ENCODE data around the gene KLLN. TPM values are rescaled to one million over a fixed set of nuclear protein-coding genes. Genes with fewer than 3 reads are reported as not detected.
A peak's percentile ranks its signal among the peaks of the same experiment; 100 is the strongest.
"Not testable (repeated sequence)": the region's sequence is repeated elsewhere in the genome, so short reads cannot be mapped to it uniquely, and the experiment has no call there.

The KLLN gene
- total and polyA plus RNA-seq, 2 of the 13 experiments (the other 11 are each of a cell fraction or from before 2014, with no cell fraction given), result 0.08 to 0.44 TPM

DNA sequence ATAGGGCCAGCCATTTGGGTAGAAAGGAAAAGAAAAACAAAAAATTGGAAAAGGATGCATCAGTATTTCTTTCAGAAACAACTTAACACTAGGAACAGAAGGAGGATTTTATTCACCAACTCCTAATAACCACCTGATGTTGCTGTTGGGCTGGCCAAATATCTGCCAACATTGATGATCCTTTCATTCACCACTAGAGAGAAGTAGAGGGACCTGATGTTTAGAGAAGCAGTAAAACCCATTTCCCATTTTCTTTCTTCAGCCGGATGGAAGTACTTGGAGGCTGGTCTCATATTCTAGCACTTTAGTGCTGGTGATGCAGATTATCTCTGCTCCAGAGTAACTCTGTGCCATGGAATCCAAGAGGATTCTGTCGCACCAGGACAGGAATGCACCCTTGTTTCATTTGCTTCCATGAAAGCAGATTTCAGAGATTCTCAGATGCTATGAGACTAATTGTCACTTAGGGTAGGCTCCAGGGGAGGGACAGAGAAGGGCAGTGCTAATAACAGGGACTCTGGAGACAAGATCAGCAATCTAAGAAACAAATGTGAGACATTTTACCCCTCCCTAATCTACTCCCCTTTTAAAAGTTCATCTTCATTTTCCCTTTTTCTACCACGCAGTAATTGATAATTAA, 3.1 kb downstream of the KLLN start:
- Histone ChIP-seq H3K4me2 (ENCODE audit: low read depth, low read length) (peak overlapping the region; percentile 97), H3K36me3 (replicated peaks in 1 of 2; ENCODE audit: control insufficient read depth in 1 of 2, insufficient read depth in 2 of 2, low read length in 2 of 2) (no peaks in the 10 kb centered on the region), H3K27me3 (ENCODE audit: control insufficient read depth in 1 of 2, insufficient read depth in 2 of 2, low read length in 2 of 2) (no peaks in the 10 kb centered on the region; a peak in 1 of 5 replicates), H4K20me1 (ENCODE audit: insufficient read depth, low read length) (peaks cover 9% of the 10 kb centered on the region), H3K4me3 (replicated peaks in 1 of 3; ENCODE audit: insufficient read depth in 1 of 3, low read depth in 2 of 3, low read length in 3 of 3) (no peak overlapping the region; a peak in 1 of 6 replicates), H3K27ac (ENCODE audit: extremely low read length, insufficient read depth, low read length) (no peak overlapping the region), H3K9me3 (ENCODE audit: low read length) (no peaks in the 10 kb centered on the region), H2AFZ (ENCODE audit: low read length) (peak overlapping the region; percentile 67), H3K79me2 (ENCODE audit: insufficient read depth, low read length) (peaks cover 12% of the 10 kb centered on the region), H3K9ac (ENCODE audit: insufficient read depth, low read depth, low read length) (no peak overlapping the region), H3K4me1 (ENCODE audit: insufficient read depth, low read length) (peaks cover 13% of the 10 kb centered on the region)
- DNase-seq (ENCODE audit: low spot score) (peak; percentile 69), ATAC-seq (no peak), FAIRE-seq (peak; percentile 8)
- no TSS peak for BruUV-seq (replicated peaks)
- CTCF ChIA-PET (ENCODE audit: low intra/inter-chr PET ratio, low total read pairs), result interaction anchor here (1.3 kb wide), 1 partner anchor 255 kb away, joined by 3 read pairs; no protein-coding TSS in a partner anchor
- intact Hi-C loops (cut with micrococcal nuclease; ENCODE audit: unreplicated experiment), result loop anchor here (1.0 kb wide), 1 partner anchor 254 kb away; no protein-coding TSS in a partner anchor
- POLR2A ChIA-PET, result no interaction called here
- TF ChIP-seq CENPX (CRISPR knock-in tag; IDR thresholded peaks at IDR 0.05) (no peak), SMC3 (IDR thresholded peaks at IDR 0.05; ENCODE audit: low read length) (peak; percentile 31; the same call in 1 of the 2 replicates), MAZ (IDR thresholded peaks at IDR 0.05; ENCODE audit: borderline replicate concordance, low read depth, low read length) (no peak), MAZ (CRISPR knock-in tag; IDR thresholded peaks at IDR 0.05; ENCODE audit: low read depth) (no peak), ZNF83 (CRISPR knock-in tag; IDR thresholded peaks at IDR 0.05; ENCODE audit: borderline replicate concordance) (no peak), CTCF (CRISPR knock-in tag; IDR thresholded peaks at IDR 0.05) (peak; percentile 55), STAG1 (CRISPR knock-in tag; IDR thresholded peaks at IDR 0.05) (peak; percentile 77), DR1 (CRISPR knock-in tag; IDR thresholded peaks at IDR 0.05) (no peak), RAD21 (CRISPR knock-in tag; IDR thresholded peaks at IDR 0.05) (peak; percentile 54; the same call in 1 of the 2 replicates), ZNF546 (CRISPR knock-in tag; conservative IDR thresholded peaks at IDR 0.05) (no peak), ZNF775 (CRISPR knock-in tag; IDR thresholded peaks at IDR 0.05; ENCODE audit: borderline replicate concordance) (peak; percentile 92), ZNF451 (CRISPR knock-in tag; IDR thresholded peaks at IDR 0.05) (no peak)
- in situ Hi-C loops (cut with HindIII; ENCODE audit: extremely low pct_ligation_motif_present, low pct_unique_long_range_greater_than_20kb), result loop anchor here (5.0 kb wide), 2 partner anchors 252 to 527 kb away; no protein-coding TSS in a partner anchor
- 42% methylated on average over 3 of the region's 3 CpGs for WGBS (ENCODE audit: low lambda C conversion rate)

- BruUV-seq (replicated peaks); FAIRE-seq: not testable (repeated sequence)
Observed at GRCh38 chr10:87855665-87856064, 7.7 kb downstream of the KLLN start.

More at GRCh38 chr10:87855665-87856064, 7.7 kb downstream of the KLLN start:
- H3K4me2 ChIP-seq (ENCODE audit: low read depth, low read length); intact Hi-C loops (cut with micrococcal nuclease; ENCODE audit: unreplicated experiment); H3K9ac ChIP-seq (ENCODE audit: insufficient read depth, low read depth, low read length); H3K27ac ChIP-seq (ENCODE audit: extremely low read length, insufficient read depth, low read length); H2AFZ ChIP-seq (ENCODE audit: low read length); H3K27me3 ChIP-seq (ENCODE audit: control insufficient read depth in 1 of 2, insufficient read depth in 2 of 2, low read length in 2 of 2); CTCF ChIA-PET (ENCODE audit: low intra/inter-chr PET ratio, low total read pairs); H3K36me3 ChIP-seq (replicated peaks in 1 of 2; ENCODE audit: control insufficient read depth in 1 of 2, insufficient read depth in 2 of 2, low read length in 2 of 2); ATAC-seq; H3K79me2 ChIP-seq (ENCODE audit: insufficient read depth, low read length); POLR2A ChIA-PET; H4K20me1 ChIP-seq (ENCODE audit: insufficient read depth, low read length); H3K9me3 ChIP-seq (ENCODE audit: low read length); H3K4me3 ChIP-seq (replicated peaks in 1 of 3; ENCODE audit: insufficient read depth in 1 of 3, low read depth in 2 of 3, low read length in 3 of 3); DNase-seq (ENCODE audit: low spot score): not testable (repeated sequence)
- 61% methylated on average over 4 of the region's 4 CpGs for WGBS (ENCODE audit: low lambda C conversion rate)
- in situ Hi-C loops (cut with HindIII; ENCODE audit: extremely low pct_ligation_motif_present, low pct_unique_long_range_greater_than_20kb), result loop anchor here (10.0 kb wide), 1 partner anchor 699 kb away; no protein-coding TSS in a partner anchor
- peaks cover 11% of the 10 kb centered on the region for H3K4me1 ChIP-seq (ENCODE audit: insufficient read depth, low read length)

Data from HepG2 (cell line).